Left renal cortex interstitium (tissue), 4 donors: ENCODE results near the gene BTG4. TPM values are rescaled to one million over a fixed set of nuclear protein-coding genes. Genes with fewer than 3 reads are reported as not detected.

Experiments used
- polyA plus RNA-seq, 4 donors: library from polyadenylated mRNA; unstranded; fragments of 120-200 nt; gene quantifications; one replicate each; pipeline ENCODE4 v1.2.1, GENCODE V29; 2013; ENCODE audit not compliant: insufficient read length in 4 of 4

Gene BTG4
- polyA plus RNA-seq, 4 donors = not detected

Other genes with a start within 250 kb of the BTG4 start
- 1 to 10 TPM; 7.0 to 9.2 (median 7.6) TPM for gene POU2AF3, start 213.8 kb downstream of the BTG4 start, polyA plus RNA-seq
- gene POU2AF1, start 133.1 kb downstream of the BTG4 start, polyA plus RNA-seq = 1 to 10 TPM in 2 of 4 donors, under 1 TPM in 2; 0.59 to 1.5 (median 0.92) TPM
- under 1 TPM; 0.17 to 0.34 (median 0.24) TPM for gene HOATZ, start 2.4 kb upstream of the BTG4 start, polyA plus RNA-seq
- gene LAYN, start 28.3 kb upstream of the BTG4 start, polyA plus RNA-seq = 1 to 10 TPM; 7.3 to 8.0 (median 7.5) TPM
- gene SIK2, start 90.1 kb upstream of the BTG4 start, polyA plus RNA-seq = 10 to 100 TPM; 18.7 to 24.0 (median 21.3) TPM